ENCODE measurements around the gene KDM4F.

KDM4F gene

GRCh38 chr11:95005642-95006041, 43.6 kb upstream of the KDM4F start (continued):
- TF ChIP-seq ZNF510 (tag by site-specific recombination; IDR thresholded peaks at IDR 0.05; ENCODE audit: insufficient replicate concordance) = no peak
- TF ChIP-seq ZNF600 (tag by site-specific recombination; IDR thresholded peaks at IDR 0.05) = no peak
- TF ChIP-seq ZFP41 (tag by site-specific recombination; IDR thresholded peaks at IDR 0.05; ENCODE audit: borderline replicate concordance) = no peak
- TF ChIP-seq ZNF239 (tag by site-specific recombination; IDR thresholded peaks at IDR 0.05) = no peak
- no peak for TF ChIP-seq ZNF24 (tag by site-specific recombination; IDR thresholded peaks at IDR 0.05)
- no peak for TF ChIP-seq ZNF626 (tag by site-specific recombination; IDR thresholded peaks at IDR 0.05)
- TF ChIP-seq HOXC10 (CRISPR knock-in tag; IDR thresholded peaks at IDR 0.05) = no peak

- Histone ChIP-seq H3K27ac (ENCODE audit: extremely low read depth, low read depth, low read length) (no peak overlapping the region), H3K4me3 (ENCODE audit: low read depth, low read length) (no peak overlapping the region), H3K9me3 (ENCODE audit: control insufficient read depth, insufficient read depth, low read depth, low read length) (no peaks in the 10 kb centered on the region), H3K36me3 (ENCODE audit: control insufficient read depth in 2 of 2, insufficient read depth in 1 of 2, low read length in 2 of 2) (no peaks in the 10 kb centered on the region), H3K4me1 (ENCODE audit: control insufficient read depth, insufficient read depth, low read length) (no peaks in the 10 kb centered on the region)
- ChIA-PET POLR2A (no interaction called here), CTCF (no interaction called here)
- TF ChIP-seq ZBTB10 (tag by site-specific recombination; IDR thresholded peaks at IDR 0.05) (no peak), FEZF1 (tag by site-specific recombination; IDR thresholded peaks at IDR 0.05) (no peak), EGR2 (tag by site-specific recombination; IDR thresholded peaks at IDR 0.05; ENCODE audit: low read depth) (no peak), ZNF768 (tag by site-specific recombination; IDR thresholded peaks at IDR 0.05) (no peak), ZNF558 (tag by site-specific recombination; IDR thresholded peaks at IDR 0.05) (no peak)
Observed at GRCh38 chr11:95011376-95011775, 37.8 kb upstream of the KDM4F start.

- no peak overlapping the region for H3K4me3 ChIP-seq (ENCODE audit: low read depth, low read length)
- ChIA-PET POLR2A (no interaction called here), CTCF (interaction anchor here (1.2 kb wide), 1 partner anchor 138 kb away, joined by 5 read pairs; no protein-coding TSS in a partner anchor)
- no peaks in the 10 kb centered on the region for H3K9me3 ChIP-seq (ENCODE audit: control insufficient read depth, insufficient read depth, low read depth, low read length)
- no peaks in the 10 kb centered on the region for H3K36me3 ChIP-seq (ENCODE audit: control insufficient read depth in 2 of 2, insufficient read depth in 1 of 2, low read length in 2 of 2)
- no peak overlapping the region for H3K27ac ChIP-seq (ENCODE audit: extremely low read depth, low read depth, low read length)
- H3K4me1 ChIP-seq (ENCODE audit: control insufficient read depth, insufficient read depth, low read length) = no peaks in the 10 kb centered on the region
- TF ChIP-seq ZNF292 (tag by site-specific recombination; IDR thresholded peaks at IDR 0.05; ENCODE audit: borderline replicate concordance, low read depth) = no peak
- no peak for TF ChIP-seq FEZF1 (tag by site-specific recombination; IDR thresholded peaks at IDR 0.05)
- no peak for TF ChIP-seq PRDM2 (tag by site-specific recombination; IDR thresholded peaks at IDR 0.05; ENCODE audit: borderline replicate concordance)
- no peak for TF ChIP-seq ZNF513 (tag by site-specific recombination; IDR thresholded peaks at IDR 0.05)
- TF ChIP-seq ZFHX2 (tag by site-specific recombination; conservative IDR thresholded peaks at IDR 0.05) = no peak
- TF ChIP-seq ZNF18 (tag by site-specific recombination; IDR thresholded peaks at IDR 0.05) = no peak
- no peak for TF ChIP-seq ZNF639 (tag by site-specific recombination; IDR thresholded peaks at IDR 0.05)
Observed at GRCh38 chr11:95014184-95014821, 34.9 kb upstream of the KDM4F start.
